ENCODE measurements around the gene SH3RF1.
A peak's percentile ranks its signal among the peaks of the same experiment; 100 is the strongest.

Gene SH3RF1

GRCh38 chr4:169266081-169266480 lies 4.7 kb downstream of the SH3RF1 start:
- FAIRE-seq (peak; percentile 33), DNase-seq (ENCODE audit: insufficient read length, low spot score) (no peak)
- TF ChIP-seq PAX5 (IDR thresholded peaks at IDR 0.05; ENCODE audit: insufficient read depth, low read length, severe bottlenecking) (no peak), POLR2AphosphoS5 (IDR thresholded peaks at IDR 0.05; ENCODE audit: low read depth, low read length) (no peak), POU2F2 (IDR thresholded peaks at IDR 0.05; ENCODE audit: low read depth, low read length) (no peak), POLR2A (IDR thresholded peaks at IDR 0.05; ENCODE audit: low read depth, low read length) (no peak; the same call in 1 of the 2 replicates), TAF1 (IDR thresholded peaks at IDR 0.05; ENCODE audit: low read depth, low read length) (no peak), SPI1 (IDR thresholded peaks at IDR 0.05; ENCODE audit: low read depth, low read length) (no peak)

DNA sequence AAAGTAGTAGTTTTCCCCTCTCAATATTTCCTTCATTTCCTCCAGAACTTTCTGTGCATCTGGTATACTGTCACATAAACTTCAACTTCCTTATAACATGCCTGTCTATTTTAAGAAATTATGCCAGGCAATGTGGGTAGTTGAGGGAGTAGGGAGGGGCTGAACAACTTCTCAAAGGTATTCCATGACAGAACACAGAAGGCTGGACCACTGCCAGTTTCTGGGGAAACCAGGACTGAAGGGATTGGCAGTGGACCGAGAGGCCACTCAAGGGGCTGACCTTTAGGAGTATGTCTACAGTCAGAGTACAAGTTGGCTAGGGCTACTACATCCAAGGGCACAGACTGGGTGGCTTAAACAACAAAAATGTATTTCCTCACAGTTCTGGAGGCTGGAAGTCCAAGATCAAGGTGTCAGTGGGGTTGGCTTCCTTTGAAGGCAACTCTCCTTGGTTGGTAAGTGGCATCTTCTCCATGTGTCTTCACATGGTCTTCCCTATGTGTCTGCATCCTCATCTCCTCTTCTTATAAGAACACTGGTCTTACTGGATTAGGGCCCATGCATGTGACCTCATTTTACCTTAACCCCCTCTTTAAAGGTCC lies 6.9 kb downstream of the SH3RF1 start:
- TF ChIP-seq SPI1 (IDR thresholded peaks at IDR 0.05; ENCODE audit: low read depth, low read length): no peak
- TF ChIP-seq POU2F2 (IDR thresholded peaks at IDR 0.05; ENCODE audit: low read depth, low read length): no peak
- TF ChIP-seq TAF1 (IDR thresholded peaks at IDR 0.05; ENCODE audit: low read depth, low read length): no peak
- TF ChIP-seq POLR2A (IDR thresholded peaks at IDR 0.05; ENCODE audit: low read depth, low read length): no peak
- no peak for TF ChIP-seq POLR2AphosphoS5 (IDR thresholded peaks at IDR 0.05; ENCODE audit: low read depth, low read length)
- no peak for TF ChIP-seq PAX5 (IDR thresholded peaks at IDR 0.05; ENCODE audit: insufficient read depth, low read length, severe bottlenecking)
- FAIRE-seq (no peak), DNase-seq (ENCODE audit: insufficient read length, low spot score) (no peak)

DNA sequence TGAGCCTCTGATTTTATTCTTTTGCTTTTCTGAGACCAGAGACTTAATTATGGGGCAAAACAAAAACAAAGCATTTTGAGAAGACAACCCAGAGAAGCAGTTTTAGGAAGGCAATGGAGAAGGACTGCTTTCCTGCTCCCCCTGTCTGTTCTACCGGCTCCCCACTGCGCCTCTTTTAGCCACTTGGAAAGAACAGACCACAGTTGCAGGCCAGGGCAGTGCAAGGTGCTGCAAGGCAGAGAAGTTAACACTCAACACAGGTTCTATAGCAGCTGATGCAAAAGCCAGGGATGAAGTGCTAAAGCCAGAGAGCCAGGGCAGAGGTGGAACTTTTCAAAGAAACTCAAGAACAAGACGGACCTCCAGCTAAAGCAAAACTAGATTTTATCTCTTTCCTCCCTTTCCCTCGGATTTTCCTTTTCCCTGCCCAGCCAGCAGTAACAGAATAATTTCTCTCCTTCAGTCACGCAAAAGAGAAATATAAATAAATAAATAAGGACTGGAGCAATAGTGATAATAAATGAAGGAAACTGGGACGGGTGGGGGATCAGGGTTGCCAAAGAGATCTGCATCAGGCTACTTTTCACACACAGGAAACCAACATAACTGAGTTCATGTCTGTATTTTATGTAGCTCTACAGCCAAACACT lies 10.4 kb downstream of the SH3RF1 start:
- no peak for FAIRE-seq
- no peak for DNase-seq (ENCODE audit: insufficient read length, low spot score)
- no peak for TF ChIP-seq SPI1 (IDR thresholded peaks at IDR 0.05; ENCODE audit: low read depth, low read length)
- TF ChIP-seq POLR2AphosphoS5 (IDR thresholded peaks at IDR 0.05; ENCODE audit: low read depth, low read length): no peak
- TF ChIP-seq POU2F2 (IDR thresholded peaks at IDR 0.05; ENCODE audit: low read depth, low read length): no peak
- no peak for TF ChIP-seq TAF1 (IDR thresholded peaks at IDR 0.05; ENCODE audit: low read depth, low read length)
- TF ChIP-seq POLR2A (IDR thresholded peaks at IDR 0.05; ENCODE audit: low read depth, low read length): no peak

DNA sequence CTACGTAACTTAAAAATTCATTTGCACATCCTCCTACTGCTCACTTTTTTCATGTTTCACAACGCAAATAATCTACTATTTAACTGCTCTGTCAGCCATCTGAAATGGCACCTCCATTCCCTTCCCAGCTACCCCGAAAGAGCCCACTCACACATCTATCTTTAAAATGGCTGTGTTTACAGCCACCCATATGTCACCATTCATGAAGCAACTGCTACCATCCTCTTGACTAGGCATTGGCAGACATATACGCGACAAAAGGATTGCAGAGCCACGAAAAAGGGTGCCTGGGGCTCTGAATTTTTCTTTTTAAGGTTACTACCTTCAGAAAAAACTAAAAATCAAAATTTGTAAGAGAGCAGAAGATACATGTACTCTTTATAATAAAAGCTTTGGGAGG lies 11.5 kb downstream of the SH3RF1 start:
- FAIRE-seq: no peak
- no peak for DNase-seq (ENCODE audit: insufficient read length, low spot score)
- TF ChIP-seq TAF1 (IDR thresholded peaks at IDR 0.05; ENCODE audit: low read depth, low read length) (no peak), PAX5 (IDR thresholded peaks at IDR 0.05; ENCODE audit: insufficient read depth, low read length, severe bottlenecking) (no peak), POLR2AphosphoS5 (IDR thresholded peaks at IDR 0.05; ENCODE audit: low read depth, low read length) (no peak)

- DNase-seq (ENCODE audit: insufficient read length, low spot score): no peak
- no peak for FAIRE-seq
- no peak for TF ChIP-seq SPI1 (IDR thresholded peaks at IDR 0.05; ENCODE audit: low read depth, low read length)
- TF ChIP-seq POU2F2 (IDR thresholded peaks at IDR 0.05; ENCODE audit: low read depth, low read length): no peak
- no peak for TF ChIP-seq TAF1 (IDR thresholded peaks at IDR 0.05; ENCODE audit: low read depth, low read length)
- no peak for TF ChIP-seq POLR2A (IDR thresholded peaks at IDR 0.05; ENCODE audit: low read depth, low read length)
- no peak for TF ChIP-seq PAX5 (IDR thresholded peaks at IDR 0.05; ENCODE audit: insufficient read depth, low read length, severe bottlenecking)
- TF ChIP-seq POLR2AphosphoS5 (IDR thresholded peaks at IDR 0.05; ENCODE audit: low read depth, low read length): no peak
These were observed 12.6 kb downstream of the SH3RF1 start for GRCh38 chr4:169258141-169258540.

GRCh38 chr4:169256856-169257761 lies 13.6 kb downstream of the SH3RF1 start:
- DNase-seq (ENCODE audit: insufficient read length, low spot score): no peak
- TF ChIP-seq POLR2AphosphoS5 (IDR thresholded peaks at IDR 0.05; ENCODE audit: low read depth, low read length) (no peak), SPI1 (IDR thresholded peaks at IDR 0.05; ENCODE audit: low read depth, low read length) (no peak), PAX5 (IDR thresholded peaks at IDR 0.05; ENCODE audit: insufficient read depth, low read length, severe bottlenecking) (no peak), POU2F2 (IDR thresholded peaks at IDR 0.05; ENCODE audit: low read depth, low read length) (no peak), POLR2A (IDR thresholded peaks at IDR 0.05; ENCODE audit: low read depth, low read length) (no peak), TAF1 (IDR thresholded peaks at IDR 0.05; ENCODE audit: low read depth, low read length) (no peak)
- no peak for FAIRE-seq

- no peak for FAIRE-seq
- DNase-seq (ENCODE audit: insufficient read length, low spot score): no peak
- TF ChIP-seq POLR2A (IDR thresholded peaks at IDR 0.05; ENCODE audit: low read depth, low read length) (no peak), TAF1 (IDR thresholded peaks at IDR 0.05; ENCODE audit: low read depth, low read length) (no peak), PAX5 (IDR thresholded peaks at IDR 0.05; ENCODE audit: insufficient read depth, low read length, severe bottlenecking) (no peak), POLR2AphosphoS5 (IDR thresholded peaks at IDR 0.05; ENCODE audit: low read depth, low read length) (no peak), SPI1 (IDR thresholded peaks at IDR 0.05; ENCODE audit: low read depth, low read length) (no peak), POU2F2 (IDR thresholded peaks at IDR 0.05; ENCODE audit: low read depth, low read length) (no peak)
These were observed 14.6 kb downstream of the SH3RF1 start for GRCh38 chr4:169256101-169256612.

DNA sequence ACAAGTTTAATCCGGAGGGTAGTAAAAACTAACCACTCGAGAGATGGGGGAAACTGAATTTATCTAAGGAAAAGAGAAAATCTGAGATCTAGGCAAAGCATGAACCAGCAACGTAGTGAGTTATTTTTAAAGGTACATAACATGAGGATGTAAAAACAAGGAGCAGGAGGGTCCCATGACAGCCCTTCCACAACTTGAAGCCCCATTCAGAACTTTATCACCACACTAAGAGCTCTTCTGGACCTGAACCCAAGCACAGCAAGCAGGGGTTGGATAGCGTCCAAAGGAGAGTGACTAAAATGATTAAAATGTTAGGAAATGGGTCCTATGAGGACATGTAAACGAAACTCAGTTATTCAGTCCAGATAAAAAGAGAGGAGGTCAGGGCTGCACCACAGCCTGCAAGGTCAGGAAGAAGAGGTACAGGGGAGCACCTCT lies 16.2 kb downstream of the SH3RF1 start:
- no peak for DNase-seq (ENCODE audit: insufficient read length, low spot score)
- no peak for FAIRE-seq
- no peak for TF ChIP-seq POLR2A (IDR thresholded peaks at IDR 0.05; ENCODE audit: low read depth, low read length)
- TF ChIP-seq SPI1 (IDR thresholded peaks at IDR 0.05; ENCODE audit: low read depth, low read length): no peak
- TF ChIP-seq PAX5 (IDR thresholded peaks at IDR 0.05; ENCODE audit: insufficient read depth, low read length, severe bottlenecking): no peak
- TF ChIP-seq POLR2AphosphoS5 (IDR thresholded peaks at IDR 0.05; ENCODE audit: low read depth, low read length): no peak
- no peak for TF ChIP-seq POU2F2 (IDR thresholded peaks at IDR 0.05; ENCODE audit: low read depth, low read length)
- no peak for TF ChIP-seq TAF1 (IDR thresholded peaks at IDR 0.05; ENCODE audit: low read depth, low read length)

- DNase-seq (ENCODE audit: insufficient read length, low spot score): no peak
- TF ChIP-seq TAF1 (IDR thresholded peaks at IDR 0.05; ENCODE audit: low read depth, low read length) (no peak), PAX5 (IDR thresholded peaks at IDR 0.05; ENCODE audit: insufficient read depth, low read length, severe bottlenecking) (no peak), POLR2AphosphoS5 (IDR thresholded peaks at IDR 0.05; ENCODE audit: low read depth, low read length) (no peak)
- FAIRE-seq: no peak
These were observed 16.9 kb downstream of the SH3RF1 start for GRCh38 chr4:169253904-169254303.

All from GM12891 (cell line).